Colonic mucosa (tissue), 4 donors: ENCODE data around the gene ERVW-1. TPM values are rescaled to one million over a fixed set of nuclear protein-coding genes. Genes with fewer than 3 reads are reported as not detected.

Experiments
- DNase-seq: peaks from one replicate; pipeline ENCODE4 v3.0.0-alpha.2; 2020
- H3K27ac ChIP-seq: fragments of 200-600 bp; one replicate; pipeline ENCODE4 v1.8.0; 2021
- H3K27me3 ChIP-seq: fragments of 200-600 bp; one replicate; pipeline ENCODE4 v1.8.0; 2021
- H3K36me3 ChIP-seq: fragments of 200-600 bp; one replicate; pipeline ENCODE4 v1.8.0; 2021
- H3K4me1 ChIP-seq: fragments of 200-600 bp; one replicate; pipeline ENCODE4 v1.8.0; 2021; ENCODE audit warnings: mild to moderate bottlenecking
- H3K4me3 ChIP-seq: fragments of 200-600 bp; one replicate; pipeline ENCODE4 v1.8.0; 2021
- H3K9ac ChIP-seq, 2 donors: one replicate each; pipeline ENCODE4 v1.7.0; 2013; ENCODE audit warnings: control low read depth in 2 of 2, low read depth in 2 of 2, low read length in 2 of 2
- H3K9me3 ChIP-seq: fragments of 200-600 bp; one replicate; pipeline ENCODE4 v1.8.0; 2021
- intact Hi-C: fragments of 100-400 bp; cut with DNase I; formaldehyde crosslinking; loops from one replicate; pipeline ENCODE4 v1.14.1; 2022
- total RNA-seq, 2 donors: library from RNA; stranded (reverse); fragmentation: NEBNext Ultra II Directional in 1 of 2; extraction: Animal tissue kit (Norgen Biotek cat#: 25700) in 1 of 2; gene quantifications; one replicate each; pipeline ENCODE4 v1.2.1, GENCODE V29; 2021
- TF ChIP-seq, protein P1 (sequence below): fragments of 200-600 bp; IDR thresholded peaks from one replicate; pipeline ENCODE4 v1.8.0; 2022; ENCODE audit warnings: antibody characterized with exemption, mild to moderate bottlenecking
- donor health status: healthy.
- donor health status: DM: no; HTN: no; CAD: no.
- donor health status: DM: no; HTN: no; CAD: no.

The ERVW-1 gene
- total RNA-seq, 2 donors from 2014 or later = not detected

- H3K27me3 ChIP-seq = no peaks in the 10 kb centered on the region
- TF ChIP-seq, protein P1, sequence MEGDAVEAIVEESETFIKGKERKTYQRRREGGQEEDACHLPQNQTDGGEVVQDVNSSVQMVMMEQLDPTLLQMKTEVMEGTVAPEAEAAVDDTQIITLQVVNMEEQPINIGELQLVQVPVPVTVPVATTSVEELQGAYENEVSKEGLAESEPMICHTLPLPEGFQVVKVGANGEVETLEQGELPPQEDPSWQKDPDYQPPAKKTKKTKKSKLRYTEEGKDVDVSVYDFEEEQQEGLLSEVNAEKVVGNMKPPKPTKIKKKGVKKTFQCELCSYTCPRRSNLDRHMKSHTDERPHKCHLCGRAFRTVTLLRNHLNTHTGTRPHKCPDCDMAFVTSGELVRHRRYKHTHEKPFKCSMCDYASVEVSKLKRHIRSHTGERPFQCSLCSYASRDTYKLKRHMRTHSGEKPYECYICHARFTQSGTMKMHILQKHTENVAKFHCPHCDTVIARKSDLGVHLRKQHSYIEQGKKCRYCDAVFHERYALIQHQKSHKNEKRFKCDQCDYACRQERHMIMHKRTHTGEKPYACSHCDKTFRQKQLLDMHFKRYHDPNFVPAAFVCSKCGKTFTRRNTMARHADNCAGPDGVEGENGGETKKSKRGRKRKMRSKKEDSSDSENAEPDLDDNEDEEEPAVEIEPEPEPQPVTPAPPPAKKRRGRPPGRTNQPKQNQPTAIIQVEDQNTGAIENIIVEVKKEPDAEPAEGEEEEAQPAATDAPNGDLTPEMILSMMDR = no peak
- no peak overlapping the region for H3K4me3 ChIP-seq
- H3K9me3 ChIP-seq = no peaks in the 10 kb centered on the region
- DNase-seq = no peak
- no peak overlapping the region for H3K9ac ChIP-seq
- H3K4me1 ChIP-seq = no peaks in the 10 kb centered on the region
- no peak overlapping the region for H3K27ac ChIP-seq
- intact Hi-C loops = no loop called here
- no peaks in the 10 kb centered on the region for H3K36me3 ChIP-seq
Measured at GRCh38 chr7:92508946-92509345, 31.2 kb upstream of the ERVW-1 start.

DNA sequence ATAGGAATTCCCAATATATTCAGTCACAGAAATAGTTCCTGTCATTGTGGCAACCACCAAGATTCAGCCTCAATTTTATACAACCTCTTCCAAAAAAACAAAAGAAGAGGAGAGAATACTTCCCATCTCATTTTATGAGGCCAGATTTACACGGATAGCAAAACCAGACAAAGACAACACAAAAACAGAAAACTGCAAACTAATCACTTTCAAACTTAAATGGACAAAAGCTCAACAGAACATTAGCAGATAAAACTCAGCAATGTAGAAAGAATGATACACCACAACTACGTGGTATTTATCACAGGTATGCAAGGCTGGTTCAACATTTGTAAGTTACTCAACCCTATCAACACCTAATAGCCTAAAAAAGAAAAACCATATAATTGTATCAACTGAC, 28.6 kb upstream of the ERVW-1 start:
- H3K9me3 ChIP-seq = no peaks in the 10 kb centered on the region
- DNase-seq = no peak
- TF ChIP-seq, protein P1 = no peak
- H3K27ac ChIP-seq = no peak overlapping the region
- no peaks in the 10 kb centered on the region for H3K27me3 ChIP-seq
- no peaks in the 10 kb centered on the region for H3K4me1 ChIP-seq
- no peak overlapping the region for H3K9ac ChIP-seq
- intact Hi-C loops = no loop called here
- H3K36me3 ChIP-seq = no peaks in the 10 kb centered on the region
- H3K4me3 ChIP-seq = no peak overlapping the region

DNA sequence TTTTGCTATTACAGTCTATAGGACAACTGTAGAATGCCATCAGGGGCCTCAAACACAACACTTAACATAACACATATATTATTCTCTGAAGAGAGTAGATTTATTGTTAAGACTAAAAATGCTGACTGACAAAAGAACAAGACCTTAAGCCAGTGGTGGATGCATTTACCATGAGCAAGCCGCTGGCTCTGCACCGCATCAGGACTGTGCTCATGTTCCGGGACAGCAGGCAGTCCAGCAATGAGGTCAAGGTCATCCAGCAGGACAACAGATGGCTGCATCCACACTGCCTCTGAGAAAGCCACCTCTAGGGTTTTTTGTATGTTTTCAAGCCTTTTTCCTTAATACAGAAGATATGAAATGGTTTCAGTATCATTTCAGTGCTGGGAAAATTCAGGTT, 26.8 kb upstream of the ERVW-1 start:
- Histone ChIP-seq H3K36me3 (peaks cover 3% of the 10 kb centered on the region), H3K27me3 (no peaks in the 10 kb centered on the region), H3K4me3 (no peak overlapping the region), H3K4me1 (no peaks in the 10 kb centered on the region), H3K9ac (no peak overlapping the region), H3K27ac (no peak overlapping the region), H3K9me3 (no peaks in the 10 kb centered on the region)
- TF ChIP-seq, protein P1 = no peak
- DNase-seq = no peak
- intact Hi-C loops = no loop called here

- intact Hi-C loops = no loop called here
- H3K27ac ChIP-seq = no peak overlapping the region
Measured at GRCh38 chr7:92503767-92504166, 26.0 kb upstream of the ERVW-1 start.

GRCh38 chr7:92498557-92498956, 20.8 kb upstream of the ERVW-1 start:
- TF ChIP-seq, protein P1 = no peak
- no peak for DNase-seq
- Histone ChIP-seq H3K9me3 (no peaks in the 10 kb centered on the region), H3K27me3 (no peaks in the 10 kb centered on the region), H3K4me3 (no peak overlapping the region), H3K27ac (no peak overlapping the region), H3K36me3 (peaks cover 3% of the 10 kb centered on the region), H3K9ac (no peak overlapping the region), H3K4me1 (no peaks in the 10 kb centered on the region)
- intact Hi-C loops = no loop called here

More at GRCh38 chr7:92503767-92504166, 26.0 kb upstream of the ERVW-1 start:
- no peaks in the 10 kb centered on the region for H3K27me3 ChIP-seq
- H3K4me1 ChIP-seq = no peaks in the 10 kb centered on the region
- no peak for DNase-seq
- H3K9me3 ChIP-seq = no peaks in the 10 kb centered on the region
- TF ChIP-seq, protein P1 = no peak
- peaks cover 3% of the 10 kb centered on the region for H3K36me3 ChIP-seq
- H3K4me3 ChIP-seq = no peak overlapping the region
- no peak overlapping the region for H3K9ac ChIP-seq

- intact Hi-C loops = no loop called here
- Histone ChIP-seq H3K4me3 (no peak overlapping the region), H3K4me1 (no peaks in the 10 kb centered on the region), H3K27me3 (no peaks in the 10 kb centered on the region), H3K9ac (no peak overlapping the region), H3K36me3 (peaks cover 10% of the 10 kb centered on the region), H3K9me3 (no peaks in the 10 kb centered on the region), H3K27ac (no peak overlapping the region)
- no peak for DNase-seq
- TF ChIP-seq, protein P1 = no peak
Measured at GRCh38 chr7:92496876-92497275, 19.1 kb upstream of the ERVW-1 start.
